DND-41 (cell line): ENCODE measurements around the gene SLC6A16.

Experiments used
- EZH2 ChIP-seq: IDR thresholded peaks from 3 replicates; pipeline ENCODE4 v1.6.1; 2012; ENCODE audit warnings: borderline replicate concordance, low read depth, mild to moderate bottlenecking, moderate library complexity, low read length, inconsistent platforms; ENCODE audit not compliant: severe bottlenecking
- TF ChIP-seq, protein P1 (sequence below): IDR thresholded peaks from 2 replicates; pipeline ENCODE4 v1.5.1; 2012; ENCODE audit warnings: borderline replicate concordance, low read length, moderate library complexity, mild to moderate bottlenecking; ENCODE audit not compliant: poor library complexity, severe bottlenecking; ENCODE audit errors: extremely low read depth

DNA sequence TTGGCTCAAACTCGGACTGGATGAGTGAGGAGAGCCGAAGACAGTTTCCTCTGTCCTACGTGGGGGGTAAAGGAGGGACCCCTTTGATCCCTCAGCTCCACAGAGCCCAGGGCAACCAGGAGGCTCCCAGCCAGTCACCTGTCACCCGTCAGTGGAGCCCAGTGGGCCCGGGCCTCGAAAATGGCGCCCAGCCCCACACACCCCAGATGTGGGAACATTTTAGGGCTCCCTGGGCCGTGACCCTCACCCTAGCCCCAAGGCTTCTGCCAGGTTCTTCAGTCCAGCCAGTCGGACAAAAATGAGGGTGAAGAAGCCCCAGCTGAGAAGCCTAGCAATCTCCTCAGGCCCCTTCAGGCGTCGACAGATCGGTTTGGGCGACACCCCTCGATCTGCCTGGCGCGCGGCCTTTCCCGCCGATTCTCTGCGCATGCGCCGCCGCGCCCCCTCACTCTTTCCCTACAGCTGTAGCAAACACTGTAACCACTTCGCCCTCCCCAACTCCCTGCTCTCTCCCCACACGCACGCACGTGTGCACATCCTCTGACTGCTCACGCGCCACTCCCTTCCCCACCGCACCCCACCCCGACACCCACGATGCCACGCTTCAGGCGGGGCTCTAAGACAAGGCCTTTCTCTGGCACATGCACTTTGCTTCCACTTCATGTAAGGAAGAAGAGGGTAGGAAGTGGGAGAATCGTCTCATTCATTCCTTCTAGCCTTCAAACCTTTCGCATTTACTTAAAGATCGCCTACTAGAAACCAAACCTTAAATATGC lies at the start of gene SLC6A16:
- TF ChIP-seq, protein P1, sequence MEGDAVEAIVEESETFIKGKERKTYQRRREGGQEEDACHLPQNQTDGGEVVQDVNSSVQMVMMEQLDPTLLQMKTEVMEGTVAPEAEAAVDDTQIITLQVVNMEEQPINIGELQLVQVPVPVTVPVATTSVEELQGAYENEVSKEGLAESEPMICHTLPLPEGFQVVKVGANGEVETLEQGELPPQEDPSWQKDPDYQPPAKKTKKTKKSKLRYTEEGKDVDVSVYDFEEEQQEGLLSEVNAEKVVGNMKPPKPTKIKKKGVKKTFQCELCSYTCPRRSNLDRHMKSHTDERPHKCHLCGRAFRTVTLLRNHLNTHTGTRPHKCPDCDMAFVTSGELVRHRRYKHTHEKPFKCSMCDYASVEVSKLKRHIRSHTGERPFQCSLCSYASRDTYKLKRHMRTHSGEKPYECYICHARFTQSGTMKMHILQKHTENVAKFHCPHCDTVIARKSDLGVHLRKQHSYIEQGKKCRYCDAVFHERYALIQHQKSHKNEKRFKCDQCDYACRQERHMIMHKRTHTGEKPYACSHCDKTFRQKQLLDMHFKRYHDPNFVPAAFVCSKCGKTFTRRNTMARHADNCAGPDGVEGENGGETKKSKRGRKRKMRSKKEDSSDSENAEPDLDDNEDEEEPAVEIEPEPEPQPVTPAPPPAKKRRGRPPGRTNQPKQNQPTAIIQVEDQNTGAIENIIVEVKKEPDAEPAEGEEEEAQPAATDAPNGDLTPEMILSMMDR, result no peak
- no peak for TF ChIP-seq EZH2
